Measurements from ENCODE around the gene AP4B1.

DNA sequence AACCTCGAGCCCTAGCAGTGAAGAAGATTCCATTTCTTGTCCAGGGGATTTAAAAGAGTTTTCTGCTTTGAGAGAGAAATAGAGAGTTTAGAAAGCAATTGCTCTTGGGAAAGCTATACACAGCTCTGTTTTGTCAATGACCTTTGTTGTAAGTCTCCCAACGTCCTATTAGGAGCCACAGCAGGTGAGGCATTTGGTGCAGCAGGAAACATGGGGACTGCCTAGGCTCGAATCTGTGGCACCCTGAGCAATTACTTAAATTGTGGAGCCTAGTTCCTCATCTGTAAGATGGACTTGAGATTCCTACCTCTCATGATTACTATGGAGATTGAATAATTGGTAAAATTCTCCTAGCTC lies 8.7 kb upstream of the AP4B1 start:
- TF ChIP-seq, protein P1, sequence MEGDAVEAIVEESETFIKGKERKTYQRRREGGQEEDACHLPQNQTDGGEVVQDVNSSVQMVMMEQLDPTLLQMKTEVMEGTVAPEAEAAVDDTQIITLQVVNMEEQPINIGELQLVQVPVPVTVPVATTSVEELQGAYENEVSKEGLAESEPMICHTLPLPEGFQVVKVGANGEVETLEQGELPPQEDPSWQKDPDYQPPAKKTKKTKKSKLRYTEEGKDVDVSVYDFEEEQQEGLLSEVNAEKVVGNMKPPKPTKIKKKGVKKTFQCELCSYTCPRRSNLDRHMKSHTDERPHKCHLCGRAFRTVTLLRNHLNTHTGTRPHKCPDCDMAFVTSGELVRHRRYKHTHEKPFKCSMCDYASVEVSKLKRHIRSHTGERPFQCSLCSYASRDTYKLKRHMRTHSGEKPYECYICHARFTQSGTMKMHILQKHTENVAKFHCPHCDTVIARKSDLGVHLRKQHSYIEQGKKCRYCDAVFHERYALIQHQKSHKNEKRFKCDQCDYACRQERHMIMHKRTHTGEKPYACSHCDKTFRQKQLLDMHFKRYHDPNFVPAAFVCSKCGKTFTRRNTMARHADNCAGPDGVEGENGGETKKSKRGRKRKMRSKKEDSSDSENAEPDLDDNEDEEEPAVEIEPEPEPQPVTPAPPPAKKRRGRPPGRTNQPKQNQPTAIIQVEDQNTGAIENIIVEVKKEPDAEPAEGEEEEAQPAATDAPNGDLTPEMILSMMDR (conservative IDR thresholded peaks at IDR 0.05 in 1 of 2, IDR thresholded peaks at IDR 0.05 in 1 of 2; ENCODE audit: extremely low read depth in 1 of 2, insufficient read depth in 1 of 2, low read depth in 1 of 2, low read length in 2 of 2) = no peak
- no peak for TF ChIP-seq EZH2 (IDR thresholded peaks at IDR 0.05; ENCODE audit: borderline replicate concordance, low read length)

Data from mammary epithelial cell (primary cell).